KOPT-K1 (cell line): ENCODE measurements around the gene ZDHHC11.
"Not testable (repeated sequence)": the region's sequence is repeated elsewhere in the genome, so short reads cannot be mapped to it uniquely, and the experiment has no call there.

Experiments used
- H3K27ac ChIP-seq: fragments of 200-600 bp; sonication (generic); 2 replicates; pipeline ENCODE4 v1.5.1; 2016; ENCODE audit warnings: antibody characterized with exemption, mild to moderate bottlenecking, low read depth, low read length; ENCODE audit not compliant: poor library complexity, severe bottlenecking
- H3K36me3 ChIP-seq: fragments of 200-600 bp; sonication (generic); 2 replicates; pipeline ENCODE4 v1.5.1; 2017; ENCODE audit warnings: antibody characterized with exemption, mild to moderate bottlenecking, low read length, moderate library complexity; ENCODE audit not compliant: insufficient read depth
- H3K9me3 ChIP-seq: fragments of 200-600 bp; sonication (generic); 2 replicates; pipeline ENCODE4 v1.5.1; 2017; ENCODE audit warnings: antibody characterized with exemption, low read length, mild to moderate bottlenecking; ENCODE audit not compliant: insufficient read depth, poor library complexity, severe bottlenecking

The ZDHHC11 gene

GRCh38 chr5:754143-754632, 96.6 kb downstream of the ZDHHC11 start:
- not testable (repeated sequence) for H3K36me3 ChIP-seq, H3K9me3 ChIP-seq, H3K27ac ChIP-seq

GRCh38 chr5:753567-754142, 97.1 kb downstream of the ZDHHC11 start:
- H3K9me3 ChIP-seq, H3K36me3 ChIP-seq, H3K27ac ChIP-seq: not testable (repeated sequence)

GRCh38 chr5:752532-753115, 98.2 kb downstream of the ZDHHC11 start:
- H3K36me3 ChIP-seq, H3K9me3 ChIP-seq, H3K27ac ChIP-seq: not testable (repeated sequence)

DNA sequence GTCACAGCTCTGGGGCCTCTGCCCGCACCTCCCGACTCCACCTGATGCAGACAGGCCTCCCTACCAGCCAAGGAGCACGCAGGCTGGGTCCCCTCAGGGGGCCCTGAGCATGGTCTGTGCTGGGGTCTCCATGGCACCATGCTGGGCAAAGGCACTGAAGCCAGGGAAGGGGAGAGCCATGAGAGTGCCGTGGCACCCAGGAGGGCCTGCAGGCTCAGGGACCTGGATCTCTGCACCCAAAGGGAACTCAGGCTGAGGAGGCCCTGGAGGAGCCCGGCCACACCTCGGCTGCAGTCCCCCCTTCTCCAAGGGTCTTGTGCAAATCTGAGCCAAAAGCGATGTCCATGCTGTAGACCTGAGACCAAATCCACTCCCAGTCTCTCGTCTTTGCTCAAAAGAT, 98.8 kb downstream of the ZDHHC11 start:
- not testable (repeated sequence) for H3K27ac ChIP-seq, H3K36me3 ChIP-seq, H3K9me3 ChIP-seq

DNA sequence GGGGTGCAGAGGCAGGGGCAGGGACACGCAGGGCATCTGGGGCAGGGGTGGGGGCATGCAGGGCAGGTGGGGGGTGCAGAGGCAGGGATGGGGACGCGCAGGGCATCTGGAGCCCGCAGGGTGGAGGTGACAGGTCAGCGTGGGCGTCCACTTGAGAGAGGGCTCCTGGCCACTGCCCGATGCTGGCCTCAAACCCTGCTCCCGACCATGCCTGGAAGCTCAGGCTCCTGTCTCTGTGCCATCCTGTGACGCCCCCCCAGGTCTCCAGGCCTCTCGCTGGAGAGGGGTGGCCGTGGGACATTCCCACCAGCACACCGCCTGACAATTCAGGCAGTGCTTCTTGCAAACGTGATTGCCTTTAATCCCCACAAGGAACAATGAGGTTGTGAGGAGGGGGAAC, 99.3 kb downstream of the ZDHHC11 start:
- Histone ChIP-seq H3K36me3 (no peaks in the 10 kb centered on the region), H3K9me3 (no peaks in the 10 kb centered on the region), H3K27ac (no peak overlapping the region)

GRCh38 chr5:750226-750625, 100.6 kb downstream of the ZDHHC11 start:
- H3K27ac ChIP-seq, H3K9me3 ChIP-seq, H3K36me3 ChIP-seq: not testable (repeated sequence)

DNA sequence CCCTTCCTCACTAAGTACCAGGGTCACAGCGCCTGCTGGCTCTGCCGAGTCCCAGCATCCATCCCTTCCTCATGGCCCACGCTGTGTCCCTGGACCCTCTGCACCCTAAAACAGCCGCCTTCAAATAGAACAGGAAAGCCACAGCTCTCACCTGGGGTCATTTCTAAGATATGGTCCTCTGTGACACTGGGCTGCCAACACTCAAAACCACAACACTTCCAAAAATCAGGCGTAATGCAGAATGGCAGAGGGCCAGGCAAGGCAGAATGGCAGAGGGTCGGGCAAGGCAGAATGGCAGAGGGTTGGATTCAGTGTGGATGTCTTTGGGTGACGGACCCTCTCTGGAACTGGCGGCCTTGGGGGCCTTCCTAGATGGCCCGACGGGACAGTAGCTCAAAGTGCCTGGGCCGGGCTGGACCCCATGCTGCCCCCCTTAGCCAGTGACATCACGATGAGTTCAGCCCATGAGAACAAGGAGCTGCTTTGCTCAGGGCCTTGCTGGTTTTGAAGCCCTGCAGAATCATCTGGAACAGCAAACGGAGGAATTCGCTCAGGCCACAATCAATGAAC, 101.6 kb downstream of the ZDHHC11 start:
- H3K27ac ChIP-seq: no peak overlapping the region
- H3K36me3 ChIP-seq: no peaks in the 10 kb centered on the region
- no peaks in the 10 kb centered on the region for H3K9me3 ChIP-seq

- H3K36me3 ChIP-seq, H3K27ac ChIP-seq, H3K9me3 ChIP-seq: not testable (repeated sequence)
Measured at GRCh38 chr5:748011-748980, 102.5 kb downstream of the ZDHHC11 start.

DNA sequence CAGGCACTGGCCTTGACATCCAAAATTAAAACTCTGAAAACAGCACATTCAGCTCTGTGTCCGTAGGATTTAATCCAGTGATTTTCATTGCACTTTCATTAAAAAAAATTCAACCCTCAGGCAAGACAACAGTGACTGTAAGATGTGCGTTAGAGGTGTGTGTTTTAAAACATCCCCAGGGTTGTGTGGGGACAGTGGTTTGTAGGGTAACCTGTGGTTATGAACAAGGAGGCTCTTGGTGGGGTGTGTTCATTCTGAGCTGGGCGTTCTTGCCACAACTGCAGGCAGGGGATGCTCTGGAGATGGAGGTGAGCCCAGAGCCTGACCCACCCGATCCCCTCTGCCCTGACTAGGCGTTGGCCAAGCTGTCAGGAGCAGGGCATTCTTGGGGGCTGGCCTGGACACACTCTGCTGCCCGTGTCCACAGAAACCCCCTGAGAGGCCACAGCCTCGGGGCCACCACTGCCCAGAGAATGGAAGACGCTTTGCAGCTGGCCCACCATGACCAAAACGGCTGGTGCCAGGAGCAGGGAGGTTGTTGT, 103.4 kb downstream of the ZDHHC11 start:
- H3K36me3 ChIP-seq, H3K27ac ChIP-seq, H3K9me3 ChIP-seq: not testable (repeated sequence)

DNA sequence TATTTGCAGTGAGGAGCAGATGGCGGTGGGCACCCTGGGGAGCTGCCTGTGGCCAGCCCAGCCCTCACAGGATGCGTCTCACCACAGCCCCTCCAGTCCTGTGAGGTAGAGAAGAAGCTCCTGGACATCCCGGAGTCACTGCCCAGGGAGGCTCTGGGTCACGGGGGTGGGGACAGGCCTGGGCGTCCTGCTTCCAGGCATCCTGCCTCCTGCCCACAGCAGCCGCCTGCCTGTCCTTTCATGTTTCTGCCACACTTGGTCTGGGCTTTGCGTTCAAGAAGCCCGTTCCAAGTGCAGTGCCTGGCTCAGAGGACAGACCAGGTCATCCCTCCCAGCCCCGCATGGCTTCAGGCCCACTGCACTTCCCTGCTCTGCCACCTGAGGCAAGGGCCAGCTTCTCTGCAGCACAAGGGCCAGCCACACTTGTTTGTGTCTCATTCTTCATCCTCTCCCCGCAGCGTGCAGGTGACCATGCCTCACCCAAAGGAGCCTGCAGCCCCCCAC, 104.5 kb downstream of the ZDHHC11 start:
- Histone ChIP-seq H3K9me3 (no peaks in the 10 kb centered on the region), H3K27ac (no peak overlapping the region), H3K36me3 (no peaks in the 10 kb centered on the region)
